NCI-H82 treated with DMSO at 0.1 percent for 48 hours (cell line): ENCODE measurements around the gene SLC35F6.
"Not testable (repeated sequence)": the region's sequence is repeated elsewhere in the genome, so short reads cannot be mapped to it uniquely, and the experiment has no call there.

Experiments used
- DNase-seq: peaks from one replicate; lab custom pipeline; 2025; ENCODE audit not compliant: unreplicated experiment; lab: John Stamatoyannopoulos, UW

The SLC35F6 gene

GRCh38 chr2:26730549-26731344 is 33.3 kb upstream of the SLC35F6 start:
- DNase-seq = no peak

DNA sequence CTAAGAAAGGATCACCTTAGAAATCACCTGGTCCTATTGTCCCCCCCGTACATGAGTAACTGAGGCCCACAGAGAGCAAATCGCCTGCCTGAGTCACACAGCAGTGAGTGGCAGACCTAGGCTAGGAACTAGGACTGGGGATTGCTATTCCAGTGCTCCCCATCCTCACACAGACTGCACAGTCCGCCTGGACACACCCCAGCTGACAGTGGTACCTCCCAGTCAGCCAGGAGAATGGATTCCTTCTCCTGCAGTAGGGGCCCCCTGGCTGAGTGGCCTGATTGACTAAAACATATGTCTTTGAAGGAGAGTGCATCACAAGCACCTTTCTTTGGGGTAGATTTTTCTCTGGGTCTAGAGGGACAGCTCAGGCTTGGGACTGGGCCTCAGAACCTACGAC is 32.4 kb upstream of the SLC35F6 start:
- DNase-seq = no peak

DNA sequence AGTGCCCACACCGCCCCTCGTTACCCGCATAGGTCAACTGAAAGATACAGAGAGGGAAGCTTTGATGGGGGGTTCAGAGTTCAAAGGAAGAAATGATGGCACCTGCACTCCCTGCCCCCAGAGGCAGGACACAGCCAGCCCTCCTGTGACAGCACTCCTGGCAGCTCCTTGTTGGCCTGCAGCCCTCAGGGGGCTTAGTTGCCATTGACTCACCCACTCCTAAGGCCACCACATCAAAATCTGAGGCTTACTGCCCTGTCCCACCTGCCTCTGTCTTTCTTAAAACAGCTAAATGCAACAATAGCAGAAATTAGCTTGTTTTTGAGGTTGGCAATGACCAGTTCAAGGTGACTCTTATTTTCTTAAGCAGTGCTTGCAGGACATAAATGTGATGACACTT is 31.6 kb upstream of the SLC35F6 start:
- DNase-seq = no peak

GRCh38 chr2:26733413-26733812 is 30.7 kb upstream of the SLC35F6 start:
- no peak for DNase-seq

GRCh38 chr2:26735097-26735496 is 29.0 kb upstream of the SLC35F6 start:
- DNase-seq = no peak

DNA sequence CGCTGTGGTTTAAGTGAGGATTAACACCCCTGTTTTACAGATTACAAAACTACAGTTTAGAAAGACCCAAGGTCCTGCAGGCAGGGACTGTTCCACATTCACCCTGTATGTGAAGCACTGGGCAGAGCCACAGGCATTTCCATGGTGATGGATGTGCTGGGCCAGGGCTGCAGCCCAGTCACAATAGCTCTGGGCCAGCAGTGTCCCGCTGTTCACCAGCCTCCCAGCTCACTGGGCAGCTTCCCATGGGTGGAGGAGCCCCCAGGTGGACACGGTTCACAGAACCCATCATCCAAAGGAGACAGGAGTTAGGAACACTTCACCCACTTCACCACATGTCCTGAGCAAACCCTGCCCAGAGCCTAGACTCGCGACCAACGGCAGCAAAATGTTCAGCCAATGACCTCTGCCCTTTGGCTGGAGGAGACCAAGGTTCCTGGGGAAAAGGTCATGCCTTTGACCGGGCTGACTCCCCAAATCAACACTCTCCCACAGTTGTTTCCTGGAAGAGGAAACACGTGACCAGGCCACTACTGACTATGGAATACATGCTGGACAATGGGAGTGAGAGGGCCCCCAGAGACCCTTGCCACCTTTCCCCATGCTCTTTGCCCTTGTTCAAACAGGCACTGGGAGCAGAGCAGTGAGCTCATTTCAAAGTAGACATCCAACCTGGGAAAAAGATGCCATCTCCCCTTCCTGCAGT is 28.0 kb upstream of the SLC35F6 start:
- DNase-seq = no peak

DNA sequence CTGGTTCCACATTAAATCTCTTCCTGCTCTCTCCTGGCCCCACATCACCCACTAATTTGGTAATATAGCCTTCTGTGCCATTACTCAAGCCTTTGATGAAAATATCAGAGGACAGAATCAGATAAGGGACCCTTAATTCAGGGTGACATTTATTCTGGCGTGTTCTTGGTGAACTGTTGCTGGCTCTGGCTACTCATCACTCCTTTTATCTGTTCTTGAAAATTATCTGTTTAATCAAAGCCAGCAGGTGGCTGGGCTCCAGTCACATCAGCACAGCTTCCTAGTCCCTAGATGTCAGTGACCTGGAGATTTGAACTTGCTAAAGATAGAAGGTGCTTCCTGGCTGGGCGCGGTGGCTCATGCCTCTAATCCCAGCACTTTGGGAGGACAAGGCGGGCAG is 26.9 kb upstream of the SLC35F6 start:
- DNase-seq = no peak

GRCh38 chr2:26738481-26738880 is 25.6 kb upstream of the SLC35F6 start:
- peak; percentile 71 for DNase-seq

GRCh38 chr2:26739514-26739913 is 24.6 kb upstream of the SLC35F6 start:
- no peak for DNase-seq

- DNase-seq = no peak
Observed at GRCh38 chr2:26740346-26740745, 23.7 kb upstream of the SLC35F6 start.

GRCh38 chr2:26740890-26741302 is 23.2 kb upstream of the SLC35F6 start:
- DNase-seq = peak; percentile 76

- DNase-seq = no peak
Observed at GRCh38 chr2:26742048-26742770, 21.9 kb upstream of the SLC35F6 start.

DNA sequence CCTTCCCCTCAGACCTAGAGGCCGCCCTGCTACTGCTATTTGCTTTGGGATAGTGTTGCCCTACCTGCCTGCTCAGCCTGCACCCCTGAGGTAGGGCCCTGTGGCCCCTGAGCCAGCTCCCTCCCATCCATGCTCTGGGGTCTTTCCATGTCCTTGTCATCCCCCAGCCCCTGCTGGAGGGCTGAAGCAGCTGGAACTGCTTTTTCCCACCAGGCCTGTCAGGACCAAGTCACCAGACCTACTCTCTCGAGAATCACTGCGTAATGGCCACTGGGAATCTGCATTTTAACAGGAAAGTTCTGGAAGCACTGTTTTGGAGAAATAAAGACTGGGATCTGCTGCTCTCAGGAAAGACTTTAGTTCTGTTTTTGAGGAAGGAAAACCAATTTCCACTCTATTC is 20.2 kb upstream of the SLC35F6 start:
- DNase-seq = no peak

DNA sequence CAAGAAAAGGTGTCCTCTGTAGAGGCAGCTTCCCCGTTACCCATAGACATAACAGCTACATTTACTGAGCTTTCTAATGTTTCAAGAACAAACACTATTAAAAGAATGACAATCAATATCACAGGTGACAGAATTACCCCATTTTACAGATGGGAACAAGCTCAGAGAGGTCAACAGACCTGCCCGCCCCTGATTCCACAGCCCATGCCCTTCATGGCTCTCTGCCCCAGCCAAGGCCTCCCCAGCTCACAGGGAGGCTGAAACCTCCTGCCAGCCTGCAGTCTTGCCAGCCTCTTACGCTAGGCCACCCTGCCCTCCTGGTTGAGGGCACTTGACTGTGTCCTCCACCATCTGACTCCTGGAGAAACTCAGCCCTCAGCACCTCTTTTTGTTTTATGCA is 19.1 kb upstream of the SLC35F6 start:
- no peak for DNase-seq

DNA sequence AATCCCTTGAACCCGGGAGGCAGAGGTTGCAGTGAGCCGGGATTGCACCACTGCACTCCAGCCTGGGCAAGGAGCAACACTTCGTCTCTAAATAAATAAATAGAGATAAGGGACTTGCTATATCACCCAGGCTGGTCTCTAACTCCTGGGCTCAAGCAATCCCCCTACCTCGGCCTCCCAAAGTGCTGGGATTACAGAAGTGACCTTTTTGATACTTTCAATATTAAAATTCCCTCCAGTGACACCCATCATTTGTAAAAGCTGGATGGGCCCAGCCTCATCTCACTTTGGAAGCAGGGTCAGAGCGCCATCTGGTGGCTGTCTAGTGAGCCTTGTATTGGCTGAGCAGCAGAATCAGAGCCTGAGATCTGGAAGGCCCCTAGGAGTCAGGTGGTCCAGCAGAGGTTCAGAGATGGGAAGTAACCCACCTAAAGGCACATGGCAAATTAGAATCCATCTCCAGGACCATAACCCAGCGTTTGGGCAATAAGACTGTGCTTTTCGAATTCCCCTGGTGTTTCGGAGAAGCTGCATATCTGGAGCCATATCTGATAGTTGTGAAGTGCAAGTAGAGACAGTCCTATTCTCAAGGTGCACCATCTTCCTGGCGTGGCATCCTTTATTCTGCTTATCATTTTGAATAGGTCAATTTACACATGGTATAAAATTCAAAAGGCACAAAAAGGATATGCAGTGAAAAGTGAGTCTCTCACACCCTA is 18.3 kb upstream of the SLC35F6 start:
- peak; percentile 50 for DNase-seq

DNA sequence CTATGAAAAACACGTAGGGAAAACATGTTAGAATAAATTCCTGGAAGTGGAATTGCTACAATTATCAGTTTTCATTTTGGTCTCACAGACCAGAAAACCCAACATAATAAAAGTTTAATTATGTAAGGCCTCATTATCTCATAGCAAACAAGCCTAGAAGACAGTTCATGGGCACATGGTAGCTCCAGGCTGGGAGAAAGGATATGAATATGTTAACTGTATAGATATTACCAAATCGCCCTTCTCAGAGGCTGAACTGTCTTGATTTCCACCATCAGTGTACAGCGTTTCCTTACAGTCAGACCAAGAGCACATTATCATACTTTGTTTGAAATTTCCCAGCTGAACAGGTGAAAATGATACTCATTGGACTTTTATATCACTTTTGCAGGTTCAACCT is 17.1 kb upstream of the SLC35F6 start:
- DNase-seq = no peak

DNA sequence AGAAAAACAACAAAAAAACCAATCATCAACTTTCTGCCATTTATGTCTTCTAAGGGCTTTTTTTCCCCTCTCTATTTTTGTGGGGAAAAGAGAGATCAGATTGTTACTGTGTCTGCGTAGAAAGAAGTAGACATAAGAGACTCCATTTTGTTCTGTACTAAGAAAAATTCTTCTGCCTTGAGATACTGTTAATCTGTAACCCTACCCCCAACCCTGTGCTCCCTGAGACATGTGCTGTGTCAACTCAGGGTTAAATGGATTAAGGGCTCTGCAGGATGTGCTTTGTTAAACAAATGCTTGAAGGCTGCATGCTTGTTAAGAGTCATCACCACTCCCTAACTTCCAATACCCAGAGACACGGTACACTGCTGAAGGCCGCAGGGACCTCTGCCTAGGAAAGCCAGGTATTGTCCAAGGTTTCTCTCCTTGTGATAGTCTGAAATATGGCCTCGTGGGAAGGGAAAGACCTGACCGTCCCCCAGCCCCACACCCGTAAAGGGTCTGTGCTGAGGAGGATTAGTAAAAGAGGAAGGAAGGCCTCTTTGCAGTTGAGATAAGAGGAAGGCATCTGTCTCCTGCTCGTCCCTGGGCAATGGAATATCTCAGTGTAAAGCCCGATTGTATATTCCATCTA is 14.2 kb upstream of the SLC35F6 start:
- DNase-seq = peak; percentile 73

GRCh38 chr2:26750467-26750866 is 13.6 kb upstream of the SLC35F6 start:
- DNase-seq = not testable (repeated sequence)

GRCh38 chr2:26752656-26753055 is 11.4 kb upstream of the SLC35F6 start:
- DNase-seq = peak; percentile 10

- no peak for DNase-seq
Observed at GRCh38 chr2:26754539-26754938, 9.5 kb upstream of the SLC35F6 start.
